HCT116 (cell line): ENCODE data around the gene CCDC9. TPM values are rescaled to one million over a fixed set of nuclear protein-coding genes. Genes with fewer than 3 reads are reported as not detected.

Experiments used
- ATAC-seq: fragments of 200-7000 bp; cut with Tn5 transposase; 2 replicates; pipeline ENCODE4 v1.9.1; 2020; ENCODE audit warnings: mild to moderate bottlenecking, moderate library complexity
- BruUV-seq: library from RNA; stranded (reverse); fragments of 400-500 nt; replicated peaks from 2 replicates; lab custom pipeline; 2021; lab: Mats Ljungman, UMichigan
- CTCF ChIA-PET: fragments of 300-600 bp; sonication (Branson Sonifier 250); formaldehyde crosslinking; loops from one replicate; lab custom pipeline; 2021; ENCODE audit warnings: antibody characterized with exemption; lab: Charles Lee
- POLR2A ChIA-PET: fragments of 300-600, 350-600 bp; sonication (Branson Sonifier 250); formaldehyde crosslinking; loops from one replicate; lab custom pipeline; 2021; ENCODE audit warnings: antibody characterized with exemption; lab: Charles Lee
- RAD21 ChIA-PET, 2 experiments: fragments of 300-600 bp; sonication (Branson Sonifier 250); formaldehyde crosslinking; loops; one replicate each; lab custom pipeline; 2023; ENCODE audit warnings: low total read pairs in 2 of 2; ENCODE audit not compliant: uncharacterized antibody in 2 of 2, unreplicated experiment in 2 of 2, low non-redundant PET in 1 of 2; lab: Charles Lee
- DNase-seq: peaks from one replicate; pipeline ENCODE4 v3.0.0-alpha.2; 2010; ENCODE audit warnings: low read depth, low spot score
- H2AFZ ChIP-seq: fragments of 200-600 bp; shearing (Covaris generic), sonication (generic); 2 replicates; pipeline ENCODE4 v1.6.1; 2017; ENCODE audit warnings: low read depth, mixed run types, mixed read lengths, antibody characterized with exemption, low read length; ENCODE audit not compliant: poor library complexity, severe bottlenecking
- H3K27ac ChIP-seq: 2 replicates; pipeline ENCODE4 v1.5.1; 2012; ENCODE audit warnings: low read depth, low read length
- H3K27me3 ChIP-seq: fragments of 200-600 bp; sonication (generic); 2 replicates; pipeline ENCODE4 v1.6.1; 2016; ENCODE audit warnings: mixed run types, low read length, mixed read lengths; ENCODE audit not compliant: insufficient read depth
- H3K36me3 ChIP-seq, 2 experiments: fragments of 200-500 bp in 1 of 2; fragments of 200-600 bp in 1 of 2; sonication (Bioruptor generic) in 1 of 2; sonication (generic) in 1 of 2; 2 replicates each; pipeline versions ENCODE4 v1.5.1 to v1.6.1; 2014 to 2016; ENCODE audit warnings: low read length in 2 of 2, inconsistent platforms in 1 of 2, mixed read lengths in 1 of 2, mixed run types in 1 of 2; ENCODE audit not compliant: insufficient read depth in 2 of 2, control insufficient read depth in 1 of 2
- H3K4me1 ChIP-seq, 2 experiments: fragments of 200-600 bp in 1 of 2; sonication (generic) in 1 of 2; 2 replicates each; pipeline versions ENCODE4 v1.5.1 to v1.6.1; 2012 to 2017; ENCODE audit warnings: low read length in 2 of 2, inconsistent platforms in 1 of 2, mild to moderate bottlenecking in 1 of 2, mixed read lengths in 1 of 2, mixed run types in 1 of 2, moderate library complexity in 1 of 2; ENCODE audit not compliant: insufficient read depth in 2 of 2, control insufficient read depth in 1 of 2
- H3K4me2 ChIP-seq: fragments of 200-600 bp; sonication (generic); 2 replicates; pipeline ENCODE4 v1.6.1; 2017; ENCODE audit warnings: mixed run types, low read length, mixed read lengths
- H3K4me3 ChIP-seq, 2 experiments: fragments of 200-600 bp in 1 of 2; sonication (generic) in 1 of 2; replicated peaks in 1 of 2; 2 replicates each; pipeline ENCODE4 v1.5.1; 2011 to 2016; ENCODE audit warnings: low read length in 2 of 2, control low read depth in 1 of 2, low read depth in 1 of 2, mild to moderate bottlenecking in 1 of 2, mixed read lengths in 1 of 2, mixed run types in 1 of 2
- H3K79me2 ChIP-seq: fragments of 200-600 bp; sonication (generic); 2 replicates; pipeline ENCODE4 v1.6.1; 2017; ENCODE audit warnings: mild to moderate bottlenecking, mixed run types, low read length, moderate library complexity, mixed read lengths; ENCODE audit not compliant: insufficient read depth
- H3K9ac ChIP-seq: fragments of 200-600 bp; sonication (generic); 2 replicates; pipeline ENCODE4 v1.6.1; 2016; ENCODE audit warnings: low read length, mixed read lengths
- H3K9me2 ChIP-seq: fragments of 200-600 bp; sonication (generic), shearing (Covaris generic); 2 replicates; pipeline ENCODE4 v1.6.1; 2017; ENCODE audit warnings: mixed run types, mild to moderate bottlenecking, moderate library complexity; ENCODE audit not compliant: insufficient read depth
- H3K9me3 ChIP-seq, 2 experiments: fragments of 200-500 bp in 1 of 2; fragments of 200-600 bp in 1 of 2; sonication (Bioruptor generic) in 1 of 2; sonication (generic) in 1 of 2; 2 replicates each; pipeline ENCODE4 v1.6.1; 2014 to 2017; ENCODE audit warnings: low read length in 2 of 2, mixed read lengths in 2 of 2, inconsistent platforms in 1 of 2, low read depth in 1 of 2, mild to moderate bottlenecking in 1 of 2, mixed run types in 1 of 2, moderate library complexity in 1 of 2; ENCODE audit not compliant: control insufficient read depth in 1 of 2, insufficient read depth in 1 of 2
- H4K20me1 ChIP-seq: fragments of 200-600 bp; sonication (generic), shearing (Covaris generic); 2 replicates; pipeline ENCODE4 v1.6.1; 2017; ENCODE audit warnings: mixed run types, mild to moderate bottlenecking, moderate library complexity; ENCODE audit not compliant: insufficient read depth
- CBX3 ChIP-seq: IDR thresholded peaks from 2 replicates; pipeline ENCODE4 v1.6.1; 2012; ENCODE audit warnings: low read depth
- EGR1 ChIP-seq: IDR thresholded peaks from 2 replicates; pipeline ENCODE4 v1.6.1; 2012; ENCODE audit warnings: low read depth
- FOSL1 ChIP-seq: IDR thresholded peaks from 2 replicates; pipeline ENCODE4 v1.6.1; 2012; ENCODE audit warnings: low read depth
- POLR2AphosphoS5 ChIP-seq: IDR thresholded peaks from 2 replicates; pipeline ENCODE4 v1.6.1; 2011; ENCODE audit warnings: mild to moderate bottlenecking, low read depth, low read length, moderate library complexity
- RAD21 ChIP-seq: IDR thresholded peaks from 2 replicates; pipeline ENCODE4 v1.6.1; 2012; ENCODE audit warnings: low read depth, mild to moderate bottlenecking
- ZNF274 ChIP-seq: fragments of 200-500 bp; sonication (Bioruptor generic); IDR thresholded peaks from 2 replicates; pipeline ENCODE4 v1.6.1; 2014; ENCODE audit warnings: mild to moderate bottlenecking, low read depth, low read length, inconsistent platforms
- intact Hi-C: fragments of 100-400 bp; cut with micrococcal nuclease; formaldehyde crosslinking; loops from 2 replicates; pipeline ENCODE4 v1.10.0; 2022
- total RNA-seq: library from RNA; stranded (reverse); gene quantifications from one replicate; pipeline ENCODE4 v1.2.1, GENCODE V29; 2021; ENCODE audit not compliant: unreplicated experiment
- TF ChIP-seq, protein P1 (sequence below), 3 experiments: fragments of 200-600 bp in 1 of 3; sonication (generic) in 1 of 3; IDR thresholded peaks in 2 of 3; conservative IDR thresholded peaks in 1 of 3; 2 replicates each; pipeline ENCODE4 v1.5.1; 2012 to 2017; ENCODE audit warnings: low read depth in 2 of 3, low read length in 2 of 3, antibody characterized with exemption in 1 of 3, borderline replicate concordance in 1 of 3, control low read depth in 1 of 3, mild to moderate bottlenecking in 1 of 3, mixed read lengths in 1 of 3, mixed run types in 1 of 3, moderate library complexity in 1 of 3; ENCODE audit not compliant: insufficient read depth in 1 of 3
- TF ChIP-seq, protein P2 (sequence below): IDR thresholded peaks from 2 replicates; pipeline ENCODE4 v1.6.1; 2012
- TF ChIP-seq, protein P3 (sequence below): IDR thresholded peaks from 2 replicates; pipeline ENCODE4 v1.6.1; 2011; ENCODE audit warnings: mild to moderate bottlenecking, low read length, moderate library complexity; ENCODE audit not compliant: insufficient replicate concordance; ENCODE audit errors: extremely low read depth

The CCDC9 gene
- total RNA-seq, 1 experiment from 2014 or later: 40.6 TPM

DNA sequence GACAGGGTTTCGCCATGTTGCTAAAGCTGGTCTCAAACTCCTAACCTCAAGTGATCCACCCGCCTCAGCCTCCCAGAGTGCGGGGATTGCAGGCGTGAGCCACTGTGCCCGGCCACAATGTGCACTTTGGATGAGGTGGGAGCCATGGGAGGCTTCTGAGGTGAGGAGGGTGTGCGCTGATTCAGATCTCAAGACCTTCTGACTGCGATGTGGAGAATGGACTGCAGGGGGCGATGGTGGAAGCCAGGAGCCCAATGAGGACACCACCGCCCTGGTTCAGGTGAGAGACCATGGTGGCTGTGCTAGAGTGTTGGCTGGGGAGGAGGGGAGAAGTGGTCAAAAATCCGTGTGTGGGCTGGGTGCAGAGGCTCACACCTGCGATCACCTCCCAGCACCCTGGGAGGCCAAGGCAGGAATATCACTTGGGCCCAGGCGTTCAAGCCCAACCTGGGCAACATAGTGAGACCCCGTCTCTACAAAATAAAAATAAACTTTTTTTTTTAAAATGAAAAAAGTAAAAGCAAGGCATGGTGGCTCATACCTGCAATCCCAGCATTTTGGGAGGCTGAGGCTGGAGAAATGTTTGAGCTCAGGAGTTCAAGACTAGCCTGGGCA lies 24.0 kb downstream of the CCDC9 start:
- Histone ChIP-seq H3K9ac (no peak overlapping the region), H3K27me3 (no peaks in the 10 kb centered on the region), H3K4me3 (no peak overlapping the region), H4K20me1 (no peaks in the 10 kb centered on the region), H2AFZ (no peak overlapping the region), H3K79me2 (no peaks in the 10 kb centered on the region; the same call in 1 of the 2 replicates), H3K27ac (no peak overlapping the region), H3K4me1 (peaks cover 2 to 16% of the 10 kb centered on the region in 2 experiments; a peak in 3 of 4 replicates), H3K9me3 (no peaks in the 10 kb centered on the region), H3K4me2 (no peak overlapping the region), H3K9me2 (no peaks in the 10 kb centered on the region), H3K36me3 (peaks cover 3% of the 10 kb centered on the region in 2 experiments; a peak in 1 of 4 replicates)
- ChIA-PET CTCF (no interaction called here), POLR2A (no interaction called here), RAD21 (no interaction called here)
- intact Hi-C loops: loop anchor here (5.0 kb wide), 1 partner anchor 147 kb away; no protein-coding TSS in a partner anchor
- DNase-seq (no peak), ATAC-seq (peak; percentile 92)
- BruUV-seq: no TSS peak
- no peak for TF ChIP-seq ZNF274
- TF ChIP-seq, protein P1, sequence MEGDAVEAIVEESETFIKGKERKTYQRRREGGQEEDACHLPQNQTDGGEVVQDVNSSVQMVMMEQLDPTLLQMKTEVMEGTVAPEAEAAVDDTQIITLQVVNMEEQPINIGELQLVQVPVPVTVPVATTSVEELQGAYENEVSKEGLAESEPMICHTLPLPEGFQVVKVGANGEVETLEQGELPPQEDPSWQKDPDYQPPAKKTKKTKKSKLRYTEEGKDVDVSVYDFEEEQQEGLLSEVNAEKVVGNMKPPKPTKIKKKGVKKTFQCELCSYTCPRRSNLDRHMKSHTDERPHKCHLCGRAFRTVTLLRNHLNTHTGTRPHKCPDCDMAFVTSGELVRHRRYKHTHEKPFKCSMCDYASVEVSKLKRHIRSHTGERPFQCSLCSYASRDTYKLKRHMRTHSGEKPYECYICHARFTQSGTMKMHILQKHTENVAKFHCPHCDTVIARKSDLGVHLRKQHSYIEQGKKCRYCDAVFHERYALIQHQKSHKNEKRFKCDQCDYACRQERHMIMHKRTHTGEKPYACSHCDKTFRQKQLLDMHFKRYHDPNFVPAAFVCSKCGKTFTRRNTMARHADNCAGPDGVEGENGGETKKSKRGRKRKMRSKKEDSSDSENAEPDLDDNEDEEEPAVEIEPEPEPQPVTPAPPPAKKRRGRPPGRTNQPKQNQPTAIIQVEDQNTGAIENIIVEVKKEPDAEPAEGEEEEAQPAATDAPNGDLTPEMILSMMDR (IDR thresholded peaks at IDR 0.05 in 2 of 3, conservative IDR thresholded peaks at IDR 0.05 in 1 of 3; ENCODE audit: borderline replicate concordance in 1 of 3, insufficient read depth in 1 of 3, low read depth in 2 of 3, low read length in 2 of 3): peak in 2 of 3 experiments; percentile 69 to 77; a peak in 4 of 6 replicates
- TF ChIP-seq, protein P2, sequence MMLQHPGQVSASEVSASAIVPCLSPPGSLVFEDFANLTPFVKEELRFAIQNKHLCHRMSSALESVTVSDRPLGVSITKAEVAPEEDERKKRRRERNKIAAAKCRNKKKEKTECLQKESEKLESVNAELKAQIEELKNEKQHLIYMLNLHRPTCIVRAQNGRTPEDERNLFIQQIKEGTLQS: no peak
- TF ChIP-seq, protein P3, sequence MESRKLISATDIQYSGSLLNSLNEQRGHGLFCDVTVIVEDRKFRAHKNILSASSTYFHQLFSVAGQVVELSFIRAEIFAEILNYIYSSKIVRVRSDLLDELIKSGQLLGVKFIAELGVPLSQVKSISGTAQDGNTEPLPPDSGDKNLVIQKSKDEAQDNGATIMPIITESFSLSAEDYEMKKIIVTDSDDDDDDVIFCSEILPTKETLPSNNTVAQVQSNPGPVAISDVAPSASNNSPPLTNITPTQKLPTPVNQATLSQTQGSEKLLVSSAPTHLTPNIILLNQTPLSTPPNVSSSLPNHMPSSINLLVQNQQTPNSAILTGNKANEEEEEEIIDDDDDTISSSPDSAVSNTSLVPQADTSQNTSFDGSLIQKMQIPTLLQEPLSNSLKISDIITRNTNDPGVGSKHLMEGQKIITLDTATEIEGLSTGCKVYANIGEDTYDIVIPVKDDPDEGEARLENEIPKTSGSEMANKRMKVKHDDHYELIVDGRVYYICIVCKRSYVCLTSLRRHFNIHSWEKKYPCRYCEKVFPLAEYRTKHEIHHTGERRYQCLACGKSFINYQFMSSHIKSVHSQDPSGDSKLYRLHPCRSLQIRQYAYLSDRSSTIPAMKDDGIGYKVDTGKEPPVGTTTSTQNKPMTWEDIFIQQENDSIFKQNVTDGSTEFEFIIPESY: no peak
- TF ChIP-seq EGR1: no peak
- no peak for TF ChIP-seq RAD21
- TF ChIP-seq FOSL1: no peak
- no peak for TF ChIP-seq POLR2AphosphoS5
- no peak for TF ChIP-seq CBX3
